Stomach (tissue), 4 donors: ENCODE measurements around the gene LRRC56.

Experiments used
- POLR2A ChIP-seq, 4 donors: fragments of 450-650 bp; IDR thresholded peaks; one replicate each; pipeline ENCODE4 v1.6.1; 2016; ENCODE audit warnings: antibody characterized with exemption in 4 of 4, control low read depth in 2 of 4, mild to moderate bottlenecking in 1 of 4, moderate library complexity in 1 of 4
- POLR2AphosphoS5 ChIP-seq, 3 donors: sonication (generic); formaldehyde crosslinking; IDR thresholded peaks; one replicate each; pipeline ENCODE4 v1.6.1; 2016; ENCODE audit warnings: antibody characterized with exemption in 3 of 3
- TF ChIP-seq, protein P1 (sequence below), 7 experiments: fragments of 450-650 bp in 4 of 7; fragments of 200-600 bp in 3 of 7; sonication (generic) in 3 of 7; IDR thresholded peaks; one replicate each; pipeline ENCODE4 v1.5.1; 2016 to 2019; ENCODE audit warnings: antibody characterized with exemption in 7 of 7, control low read depth in 2 of 7, mild to moderate bottlenecking in 1 of 7

DNA sequence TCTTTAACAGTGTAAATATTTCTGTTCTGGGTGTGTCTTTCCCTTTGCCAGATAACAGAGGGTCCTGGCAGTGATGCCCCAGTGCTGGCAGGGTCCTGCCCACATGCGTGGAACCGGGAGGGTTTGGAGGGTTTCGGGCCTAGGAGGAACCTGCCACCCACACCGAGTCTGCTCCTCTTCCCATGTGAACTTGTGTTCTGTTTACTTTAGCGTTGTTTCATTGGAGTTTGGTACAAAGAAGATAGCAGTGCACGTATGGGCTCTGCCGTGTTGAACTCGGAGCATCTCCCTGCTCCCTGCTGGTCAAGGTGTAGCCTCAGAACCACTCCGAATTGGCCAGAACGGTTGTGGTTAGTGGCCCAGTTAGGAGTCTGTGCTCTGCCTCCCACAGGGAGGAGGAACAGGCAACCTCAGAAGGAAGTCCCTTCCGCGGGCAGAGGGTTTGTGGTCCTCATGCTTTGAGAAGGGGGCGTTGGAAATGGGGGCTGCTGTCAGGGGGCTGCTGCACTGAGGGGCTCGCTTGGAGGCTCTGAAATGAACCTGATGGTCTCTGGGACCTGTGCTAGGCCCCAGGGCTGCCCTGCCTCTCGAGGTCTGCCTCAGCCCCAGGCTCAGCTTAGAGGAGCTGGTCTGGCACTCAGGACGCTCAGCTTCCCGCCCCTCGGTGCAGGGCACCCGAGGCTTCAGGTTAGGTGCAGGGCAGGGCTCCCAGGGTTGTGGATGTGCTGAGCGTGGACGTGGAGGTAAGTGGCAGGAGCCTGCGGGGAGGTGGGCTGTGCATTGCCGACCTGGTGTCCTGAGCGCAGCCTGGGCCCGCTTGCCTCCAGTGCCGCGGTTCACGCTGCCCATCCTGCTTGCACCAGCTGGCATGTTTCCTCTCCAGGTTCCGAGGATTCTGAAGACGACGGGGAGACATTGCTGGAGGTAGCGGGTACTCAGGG lies 49.3 kb downstream of the LRRC56 start:
- TF ChIP-seq, protein P1, sequence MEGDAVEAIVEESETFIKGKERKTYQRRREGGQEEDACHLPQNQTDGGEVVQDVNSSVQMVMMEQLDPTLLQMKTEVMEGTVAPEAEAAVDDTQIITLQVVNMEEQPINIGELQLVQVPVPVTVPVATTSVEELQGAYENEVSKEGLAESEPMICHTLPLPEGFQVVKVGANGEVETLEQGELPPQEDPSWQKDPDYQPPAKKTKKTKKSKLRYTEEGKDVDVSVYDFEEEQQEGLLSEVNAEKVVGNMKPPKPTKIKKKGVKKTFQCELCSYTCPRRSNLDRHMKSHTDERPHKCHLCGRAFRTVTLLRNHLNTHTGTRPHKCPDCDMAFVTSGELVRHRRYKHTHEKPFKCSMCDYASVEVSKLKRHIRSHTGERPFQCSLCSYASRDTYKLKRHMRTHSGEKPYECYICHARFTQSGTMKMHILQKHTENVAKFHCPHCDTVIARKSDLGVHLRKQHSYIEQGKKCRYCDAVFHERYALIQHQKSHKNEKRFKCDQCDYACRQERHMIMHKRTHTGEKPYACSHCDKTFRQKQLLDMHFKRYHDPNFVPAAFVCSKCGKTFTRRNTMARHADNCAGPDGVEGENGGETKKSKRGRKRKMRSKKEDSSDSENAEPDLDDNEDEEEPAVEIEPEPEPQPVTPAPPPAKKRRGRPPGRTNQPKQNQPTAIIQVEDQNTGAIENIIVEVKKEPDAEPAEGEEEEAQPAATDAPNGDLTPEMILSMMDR (IDR thresholded peaks at IDR 0.05): no peak
- no peak for TF ChIP-seq POLR2AphosphoS5 (IDR thresholded peaks at IDR 0.05)
- TF ChIP-seq POLR2A (IDR thresholded peaks at IDR 0.05): no peak
